Measurements from ENCODE around the gene SRC.

SRC gene

GRCh38 chr20:37443596-37443995 is 97.7 kb downstream of the SRC start:
- no peak for TF ChIP-seq CTCF (IDR thresholded peaks at IDR 0.05)
- H3K4me3 Mint-ChIP-seq: no peak overlapping the region
- H3K4me1 Mint-ChIP-seq: peaks cover 21% of the 10 kb centered on the region
- H3K9me3 Mint-ChIP-seq: no peaks in the 10 kb centered on the region
- peaks cover 32% of the 10 kb centered on the region for H3K27me3 Mint-ChIP-seq (ENCODE audit: low read depth, poor library complexity)
- no peaks in the 10 kb centered on the region for H3K36me3 Mint-ChIP-seq (ENCODE audit: low read depth)
- H3K27ac Mint-ChIP-seq: no peak overlapping the region
- DNase-seq: no peak

DNA sequence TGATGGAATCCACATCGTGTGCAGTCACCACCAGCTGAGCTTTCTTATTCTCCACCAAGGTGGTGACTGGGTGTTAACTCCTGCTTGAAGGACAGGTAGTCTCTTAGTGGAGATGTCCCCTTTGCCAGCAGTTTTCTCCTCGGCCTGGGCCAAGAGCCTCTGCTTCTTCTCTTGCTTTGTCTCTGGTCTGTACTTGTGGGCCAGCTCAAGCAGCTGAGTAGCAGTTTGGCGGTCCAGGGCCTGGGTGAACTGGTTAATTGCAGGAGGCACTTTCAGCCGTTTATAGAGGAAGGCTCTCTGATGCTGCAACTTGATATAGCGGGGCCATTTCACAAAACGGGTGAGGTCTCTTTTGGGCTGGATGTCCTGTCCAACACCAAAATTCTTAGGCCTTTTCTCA is 99.1 kb downstream of the SRC start:
- Mint-ChIP-seq H3K4me3 (no peak overlapping the region), H3K27me3 (ENCODE audit: low read depth, poor library complexity) (peaks cover 27% of the 10 kb centered on the region), H3K4me1 (peaks cover 6% of the 10 kb centered on the region), H3K9me3 (no peaks in the 10 kb centered on the region), H3K27ac (no peak overlapping the region), H3K36me3 (ENCODE audit: low read depth) (no peaks in the 10 kb centered on the region)
- DNase-seq: no peak
- TF ChIP-seq CTCF (IDR thresholded peaks at IDR 0.05): no peak

DNA sequence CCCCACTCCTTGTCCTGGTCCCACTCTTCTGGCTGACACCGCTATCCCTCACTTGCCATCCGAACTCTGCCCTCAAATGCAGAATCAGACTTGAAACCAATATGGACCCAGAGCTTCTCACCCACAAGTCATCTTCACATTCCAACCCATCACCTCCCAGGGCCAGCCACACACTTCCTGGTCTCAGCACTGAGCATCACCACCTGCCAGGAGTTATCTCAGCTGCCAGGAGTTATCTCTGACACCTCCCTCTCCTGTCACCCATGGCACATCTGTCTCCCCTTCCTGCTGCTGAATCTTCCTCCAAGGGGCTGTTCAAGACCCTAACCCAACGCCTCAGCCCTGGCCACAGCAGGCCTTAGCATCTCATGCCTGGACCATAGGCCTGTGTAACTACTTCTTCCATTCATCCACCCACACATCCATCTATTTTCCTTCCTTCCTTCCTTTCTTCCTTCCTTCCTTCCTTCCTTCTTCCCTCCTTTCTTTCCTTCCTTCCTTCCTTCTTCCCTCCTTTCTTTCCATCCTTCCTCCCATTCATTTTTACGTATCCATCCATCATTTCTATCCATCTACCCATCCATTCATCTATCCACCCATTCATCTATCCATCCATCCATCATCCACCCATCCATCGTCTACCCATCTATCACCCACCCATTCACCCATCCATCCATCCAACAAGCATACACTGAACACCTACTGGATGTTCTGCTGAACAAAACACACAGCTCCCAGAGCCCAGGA is 100.5 kb downstream of the SRC start:
- no peak overlapping the region for H3K4me3 Mint-ChIP-seq
- no peak for TF ChIP-seq CTCF (IDR thresholded peaks at IDR 0.05)
- DNase-seq: no peak

GRCh38 chr20:37447688-37448087 is 101.7 kb downstream of the SRC start:
- Mint-ChIP-seq H3K9me3 (no peaks in the 10 kb centered on the region), H3K4me3 (no peak overlapping the region), H3K36me3 (ENCODE audit: low read depth) (no peaks in the 10 kb centered on the region), H3K27me3 (ENCODE audit: low read depth, poor library complexity) (peaks cover 21% of the 10 kb centered on the region), H3K4me1 (no peaks in the 10 kb centered on the region), H3K27ac (no peak overlapping the region)
- DNase-seq: no peak
- TF ChIP-seq CTCF (IDR thresholded peaks at IDR 0.05): no peak

More for the DNA sequence above, 100.5 kb downstream of the SRC start:
- Mint-ChIP-seq H3K36me3 (ENCODE audit: low read depth) (no peaks in the 10 kb centered on the region), H3K9me3 (no peaks in the 10 kb centered on the region), H3K27me3 (ENCODE audit: low read depth, poor library complexity) (peaks cover 21% of the 10 kb centered on the region), H3K27ac (no peak overlapping the region), H3K4me1 (no peaks in the 10 kb centered on the region)

- no peak for TF ChIP-seq CTCF (IDR thresholded peaks at IDR 0.05)
- Mint-ChIP-seq H3K36me3 (ENCODE audit: low read depth) (no peaks in the 10 kb centered on the region), H3K4me1 (peaks cover 8% of the 10 kb centered on the region), H3K27me3 (ENCODE audit: low read depth, poor library complexity) (peaks cover 21% of the 10 kb centered on the region), H3K27ac (no peak overlapping the region), H3K4me3 (no peak overlapping the region), H3K9me3 (peaks cover 7% of the 10 kb centered on the region)
- no peak for DNase-seq
Observed at GRCh38 chr20:37449276-37449675, 103.3 kb downstream of the SRC start.

DNA sequence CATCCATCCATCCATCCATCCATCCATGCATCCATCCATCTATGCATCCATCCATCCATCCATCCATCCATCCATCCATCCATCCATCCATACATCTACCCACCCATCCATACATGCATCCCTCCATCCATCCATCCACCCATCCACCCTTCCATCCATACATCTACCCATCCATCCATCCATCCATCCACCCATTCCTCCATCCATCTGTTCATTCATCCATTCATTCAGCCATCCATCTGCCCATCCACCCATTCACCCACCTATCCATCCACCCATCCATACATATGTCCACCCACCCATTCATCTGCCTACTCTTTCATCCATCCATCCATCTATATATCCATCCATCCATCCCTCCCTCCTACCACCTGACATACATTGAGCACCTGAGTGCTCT is 104.4 kb downstream of the SRC start:
- Mint-ChIP-seq H3K27me3 (ENCODE audit: low read depth, poor library complexity) (peaks cover 21% of the 10 kb centered on the region), H3K4me3 (no peak overlapping the region), H3K27ac (no peak overlapping the region), H3K36me3 (ENCODE audit: low read depth) (no peaks in the 10 kb centered on the region), H3K9me3 (peaks cover 18% of the 10 kb centered on the region), H3K4me1 (peaks cover 10% of the 10 kb centered on the region)
- no peak for TF ChIP-seq CTCF (IDR thresholded peaks at IDR 0.05)
- DNase-seq: no peak

Data from nephron progenitor cell (in vitro differentiated cells).